HG02973 (cell line): ENCODE measurements around the gene OFD1.

Experiments used
- ATAC-seq: cut with Tn5 transposase; IDR thresholded peaks from one replicate; pipeline ENCODE4 v1.9.1; 2021; ENCODE audit warnings: moderate library complexity; ENCODE audit not compliant: unreplicated experiment

OFD1 gene

GRCh38 chrX:13790206-13791131 is 55.9 kb downstream of the OFD1 start:
- no peak for ATAC-seq

GRCh38 chrX:13791145-13791544 is 56.6 kb downstream of the OFD1 start:
- no peak for ATAC-seq

GRCh38 chrX:13791559-13791958 is 57.0 kb downstream of the OFD1 start:
- no peak for ATAC-seq

- no peak for ATAC-seq
Observed at GRCh38 chrX:13793897-13794296, 59.3 kb downstream of the OFD1 start.

- no peak for ATAC-seq
Observed at GRCh38 chrX:13794417-13794816, 59.9 kb downstream of the OFD1 start.

GRCh38 chrX:13797512-13797911 is 63.0 kb downstream of the OFD1 start:
- no peak for ATAC-seq

- no peak for ATAC-seq
Observed at GRCh38 chrX:13798184-13798583, 63.6 kb downstream of the OFD1 start.

- ATAC-seq = no peak
Observed at GRCh38 chrX:13803116-13803515, 68.6 kb downstream of the OFD1 start.

GRCh38 chrX:13805241-13805640 is 70.7 kb downstream of the OFD1 start:
- ATAC-seq = no peak

GRCh38 chrX:13808293-13808692 is 73.7 kb downstream of the OFD1 start:
- no peak for ATAC-seq

- ATAC-seq = no peak
Observed at GRCh38 chrX:13808865-13809264, 74.3 kb downstream of the OFD1 start.

- no peak for ATAC-seq
Observed at GRCh38 chrX:13815664-13816063, 81.1 kb downstream of the OFD1 start.

- ATAC-seq = no peak
Observed at GRCh38 chrX:13816176-13816575, 81.6 kb downstream of the OFD1 start.

- ATAC-seq = no peak
Observed at GRCh38 chrX:13816643-13817627, 82.4 kb downstream of the OFD1 start, which contains the start of gene GPM6B. TSS of gene GPM6B (minus strand) at chrX:13817093. CDS start at chrX:13816904, 189 bp downstream.
